Upper lobe of right lung (tissue), 1 donor: ENCODE results near the gene GMCL1. TPM values are rescaled to one million over a fixed set of nuclear protein-coding genes. Genes with fewer than 3 reads are reported as not detected.

ENCODE experiments used
- ATAC-seq: fragments of 200-7000 bp; cut with Tn5 transposase; one replicate; pipeline ENCODE4 v1.9.1; 2020; ENCODE audit warnings: mild to moderate bottlenecking, moderate library complexity
- DNase-seq: peaks from one replicate; pipeline ENCODE4 v3.0.0-alpha.2; 2020
- H3K27ac ChIP-seq: fragments of 200-600 bp; one replicate; pipeline ENCODE4 v1.8.0; 2022
- H3K27me3 ChIP-seq: fragments of 200-600 bp; one replicate; pipeline ENCODE4 v1.8.0; 2022; ENCODE audit warnings: mild to moderate bottlenecking
- H3K36me3 ChIP-seq: fragments of 200-600 bp; one replicate; pipeline ENCODE4 v1.8.0; 2022
- H3K4me1 ChIP-seq: fragments of 200-600 bp; one replicate; pipeline ENCODE4 v1.8.0; 2022
- H3K4me3 ChIP-seq: fragments of 200-600 bp; one replicate; pipeline ENCODE4 v1.8.0; 2022; ENCODE audit warnings: mild to moderate bottlenecking
- H3K9me3 ChIP-seq: fragments of 200-600 bp; one replicate; pipeline ENCODE4 v1.8.0; 2022
- CTCF ChIP-seq: fragments of 200-600 bp; IDR thresholded peaks from one replicate; pipeline ENCODE4 v1.8.0; 2022; ENCODE audit warnings: antibody characterized with exemption
- intact Hi-C: fragments of 100-400 bp; cut with DNase I; formaldehyde crosslinking; loops from one replicate; pipeline ENCODE4 v1.11.0; 2022
- total RNA-seq: library from RNA; stranded (reverse); fragmentation: NEBNext Ultra II Directional; extraction: Animal tissue kit (Norgen Biotek cat#: 25700); gene quantifications from one replicate; pipeline ENCODE4 v1.2.1, GENCODE V29; 2021
- donor health status: DM: no; HTN: yes; CAD: no; lungs with severe emphysema.

Gene GMCL1
- total RNA-seq, 1 donor from 2014 or later: 11.9 TPM

GRCh38 chr2:69846182-69847067, 17.0 kb downstream of the GMCL1 start:
- no peaks in the 10 kb centered on the region for H3K4me1 ChIP-seq
- ATAC-seq (no peak), DNase-seq (no peak)
- no peak for TF ChIP-seq CTCF
- H3K36me3 ChIP-seq: peaks cover 52% of the 10 kb centered on the region
- H3K27me3 ChIP-seq: no peaks in the 10 kb centered on the region
- H3K4me3 ChIP-seq: no peak overlapping the region
- H3K9me3 ChIP-seq: no peaks in the 10 kb centered on the region
- intact Hi-C loops: no loop called here
- no peak overlapping the region for H3K27ac ChIP-seq

GRCh38 chr2:69847068-69847828, 17.8 kb downstream of the GMCL1 start:
- no peak for TF ChIP-seq CTCF
- no peak overlapping the region for H3K27ac ChIP-seq
- H3K36me3 ChIP-seq: peaks cover 52% of the 10 kb centered on the region
- ATAC-seq: no peak
- intact Hi-C loops: no loop called here
- no peaks in the 10 kb centered on the region for H3K27me3 ChIP-seq
- no peaks in the 10 kb centered on the region for H3K9me3 ChIP-seq
- no peak for DNase-seq
- H3K4me1 ChIP-seq: no peaks in the 10 kb centered on the region
- H3K4me3 ChIP-seq: no peak overlapping the region

GRCh38 chr2:69848186-69848790, 18.8 kb downstream of the GMCL1 start:
- ATAC-seq (no peak), DNase-seq (no peak)
- intact Hi-C loops: no loop called here
- no peak overlapping the region for H3K4me3 ChIP-seq
- H3K27me3 ChIP-seq: no peaks in the 10 kb centered on the region
- H3K27ac ChIP-seq: no peak overlapping the region
- H3K4me1 ChIP-seq: no peaks in the 10 kb centered on the region
- peaks cover 59% of the 10 kb centered on the region for H3K36me3 ChIP-seq
- no peak for TF ChIP-seq CTCF
- no peaks in the 10 kb centered on the region for H3K9me3 ChIP-seq

- Histone ChIP-seq H3K9me3 (no peaks in the 10 kb centered on the region), H3K27me3 (no peaks in the 10 kb centered on the region), H3K36me3 (peaks cover 13% of the 10 kb centered on the region), H3K27ac (no peak overlapping the region), H3K4me1 (no peaks in the 10 kb centered on the region), H3K4me3 (no peak overlapping the region)
- no peak for TF ChIP-seq CTCF
- ATAC-seq (no peak), DNase-seq (no peak)
- intact Hi-C loops: no loop called here
Measured at GRCh38 chr2:69858261-69858660, 28.8 kb downstream of the GMCL1 start.

- Histone ChIP-seq H3K9me3 (no peaks in the 10 kb centered on the region), H3K4me1 (no peaks in the 10 kb centered on the region), H3K4me3 (no peak overlapping the region), H3K27me3 (no peaks in the 10 kb centered on the region), H3K27ac (no peak overlapping the region), H3K36me3 (peaks cover 58% of the 10 kb centered on the region)
- intact Hi-C loops: no loop called here
- TF ChIP-seq CTCF: no peak
- no peak for ATAC-seq
- DNase-seq: no peak
Measured at GRCh38 chr2:69863298-69863697, 33.8 kb downstream of the GMCL1 start.
